ENCODE measurements around the gene WDHD1.

DNA sequence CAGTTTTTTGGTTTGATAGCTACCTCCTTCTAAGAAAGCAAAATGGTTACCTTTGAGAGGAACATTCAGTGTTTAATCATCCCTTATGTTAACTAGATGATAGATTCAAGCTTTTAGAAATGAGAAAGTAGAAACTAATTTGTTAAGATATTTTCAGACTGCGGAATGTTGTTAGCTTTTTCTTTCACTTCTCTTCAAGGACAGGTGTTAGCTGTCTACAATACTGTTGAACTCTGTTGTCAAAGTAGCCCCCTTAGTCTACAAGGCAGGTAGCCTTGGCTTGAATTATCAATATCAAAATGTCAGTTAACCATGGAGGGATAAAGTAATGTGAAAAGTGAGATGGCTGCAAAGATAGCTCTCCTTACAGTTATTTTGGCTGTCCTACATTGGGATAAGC lies 39.3 kb upstream of the WDHD1 start:
- no peak for TF ChIP-seq CTCF (optimal IDR thresholded peaks at IDR 0.05 in 1 of 3, IDR thresholded peaks at IDR 0.05 in 1 of 3, conservative IDR thresholded peaks at IDR 0.05 in 1 of 3; ENCODE audit: extremely low read depth in 1 of 3, insufficient read depth in 2 of 3, low read length in 3 of 3)
- no peak for TF ChIP-seq EZH2 (IDR thresholded peaks at IDR 0.05; ENCODE audit: low read length)
